H1 (cell line): Measurements from ENCODE around the gene CRADD. TPM values are rescaled to one million over a fixed set of nuclear protein-coding genes. Genes with fewer than 3 reads are reported as not detected.

Experiments used
- CTCF ChIA-PET: fragments of 300-600 bp; sonication (Branson Sonifier 250); formaldehyde crosslinking; loops from one replicate; lab custom pipeline; 2021; ENCODE audit not compliant: partially characterized antibody; lab: Charles Lee
- POLR2A ChIA-PET: fragments of 300-600 bp; sonication (Branson Sonifier 250); formaldehyde crosslinking; loops from one replicate; lab custom pipeline; 2021; ENCODE audit warnings: inconsistent platforms; ENCODE audit not compliant: partially characterized antibody; lab: Charles Lee
- DNase-seq, 2 experiments: peaks; one replicate each; pipeline versions ENCODE4 v3.0.0 to v3.0.0-alpha.2; 2010 to 2022; ENCODE audit warnings: low spot score in 2 of 2, low read depth in 1 of 2, mixed read lengths in 1 of 2
- FAIRE-seq: peaks from 2 replicates; lab custom pipeline; 2011; peaks lifted over from hg19 to GRCh38; lab: Jason Lieb, UNC
- H2AFZ ChIP-seq: 2 replicates; pipeline ENCODE4 v1.8.1; 2012; ENCODE audit warnings: low read length, inconsistent platforms
- H2AK5ac ChIP-seq: 2 replicates; pipeline ENCODE4 v1.6.1; 2013; ENCODE audit warnings: low read depth, low read length
- H2BK120ac ChIP-seq: replicated peaks from 2 replicates; pipeline ENCODE3; 2013; ENCODE audit warnings: low read depth, low read length, inconsistent platforms
- H2BK12ac ChIP-seq: 2 replicates; pipeline ENCODE4 v1.6.1; 2013; ENCODE audit warnings: low read depth, low read length
- H2BK15ac ChIP-seq: 2 replicates; pipeline ENCODE4 v1.6.1; 2013; ENCODE audit warnings: low read length
- H2BK20ac ChIP-seq: 2 replicates; pipeline ENCODE4 v1.6.1; 2013; ENCODE audit warnings: low read length
- H2BK5ac ChIP-seq: 2 replicates; pipeline ENCODE4 v1.6.1; 2013; ENCODE audit warnings: low read depth, low read length
- H3K14ac ChIP-seq: 2 replicates; pipeline ENCODE4 v1.6.1; 2013; ENCODE audit warnings: inconsistent platforms; ENCODE audit not compliant: insufficient read length
- H3K18ac ChIP-seq: 2 replicates; pipeline ENCODE4 v1.6.1; 2013; ENCODE audit warnings: low read length; ENCODE audit errors: extremely low read depth
- H3K23ac ChIP-seq: 2 replicates; pipeline ENCODE4 v1.6.1; 2013; ENCODE audit warnings: inconsistent platforms; ENCODE audit not compliant: insufficient read length
- H3K23me2 ChIP-seq: 2 replicates; pipeline ENCODE4 v1.6.1; 2013; ENCODE audit warnings: low read depth, low read length
- H3K27ac ChIP-seq: 2 replicates; pipeline ENCODE4 v1.6.1; 2011; ENCODE audit warnings: low read depth, low read length, inconsistent platforms
- H3K27me3 ChIP-seq, 4 experiments: replicated peaks in 1 of 4; 1 replicate in 1 of 4; 2 replicates in 3 of 4; pipeline versions ENCODE4 v1.6.1 to v1.8.1; 2011 to 2013; ENCODE audit warnings: low read length in 3 of 4, mild to moderate bottlenecking in 3 of 4, inconsistent platforms in 2 of 4, mixed read lengths in 2 of 4, moderate library complexity in 1 of 4; ENCODE audit not compliant: control insufficient read depth in 3 of 4, insufficient read depth in 3 of 4; ENCODE audit errors: extremely low read depth in 1 of 4
- H3K36me3 ChIP-seq, 4 experiments: 2 replicates each; pipeline versions ENCODE4 v1.6.1 to v1.8.1; 2011 to 2013; ENCODE audit warnings: mild to moderate bottlenecking in 4 of 4, low read length in 3 of 4, moderate library complexity in 2 of 4, control low read depth in 1 of 4, inconsistent platforms in 1 of 4; ENCODE audit not compliant: insufficient read depth in 4 of 4, control insufficient read depth in 2 of 4
- H3K4ac ChIP-seq: replicated peaks from 2 replicates; pipeline ENCODE3; 2013; ENCODE audit warnings: low read length, low read depth, mixed read lengths, inconsistent platforms; ENCODE audit not compliant: insufficient read length
- H3K4me1 ChIP-seq, 4 experiments: replicated peaks in 1 of 4; 1 replicate in 1 of 4; 2 replicates in 3 of 4; pipeline versions ENCODE4 v1.6.1 to v1.8.1; 2011 to 2013; ENCODE audit warnings: low read length in 3 of 4, inconsistent platforms in 2 of 4, mixed read lengths in 1 of 4; ENCODE audit not compliant: insufficient read depth in 4 of 4, control insufficient read depth in 3 of 4
- H3K4me2 ChIP-seq, 2 experiments: 2 replicates each; pipeline versions ENCODE4 v1.6.1 to v1.8.1; 2011 to 2013; ENCODE audit warnings: low read depth in 2 of 2, low read length in 2 of 2, control low read depth in 1 of 2, inconsistent platforms in 1 of 2, mild to moderate bottlenecking in 1 of 2; ENCODE audit not compliant: insufficient read depth in 1 of 2
- H3K4me3 ChIP-seq, 4 experiments: fragments of 200-600, 300-600 bp in 1 of 4; sonication (generic), shearing (Covaris generic), sonication (Bioruptor Twin) in 1 of 4; 2 replicates each; pipeline versions ENCODE4 v1.5.1 to v1.8.1; 2011 to 2016; ENCODE audit warnings: low read length in 4 of 4, low read depth in 3 of 4, control low read depth in 2 of 4, inconsistent platforms in 2 of 4, mild to moderate bottlenecking in 2 of 4, mixed read lengths in 1 of 4, moderate library complexity in 1 of 4; ENCODE audit not compliant: insufficient read depth in 2 of 4; ENCODE audit errors: extremely low read depth in 1 of 4
- H3K56ac ChIP-seq: replicated peaks from 2 replicates; pipeline ENCODE3; 2013; ENCODE audit warnings: low read depth, mild to moderate bottlenecking, mixed read lengths, low read length, inconsistent platforms; ENCODE audit not compliant: insufficient read length
- H3K79me1 ChIP-seq: 2 replicates; pipeline ENCODE4 v1.6.1; 2013; ENCODE audit warnings: low read depth, low read length, control low read depth
- H3K79me2 ChIP-seq, 2 experiments: 2 replicates each; pipeline versions ENCODE4 v1.6.1 to v1.8.1; 2012 to 2013; ENCODE audit warnings: low read length in 2 of 2, mild to moderate bottlenecking in 2 of 2, inconsistent platforms in 1 of 2; ENCODE audit not compliant: insufficient read depth in 2 of 2, control insufficient read depth in 1 of 2
- H3K9ac ChIP-seq, 4 experiments: replicated peaks in 1 of 4; 1 replicate in 1 of 4; 2 replicates in 3 of 4; pipeline versions ENCODE4 v1.6.1 to v1.8.1; 2011 to 2013; ENCODE audit warnings: low read depth in 3 of 4, low read length in 3 of 4, control low read depth in 2 of 4, mild to moderate bottlenecking in 2 of 4, moderate library complexity in 2 of 4, inconsistent platforms in 1 of 4; ENCODE audit errors: extremely low read depth in 1 of 4
- H3K9me3 ChIP-seq, 2 experiments: 2 replicates each; pipeline versions ENCODE4 v1.6.1 to v1.8.1; 2012 to 2013; ENCODE audit warnings: mild to moderate bottlenecking in 2 of 2, moderate library complexity in 2 of 2, control low read depth in 1 of 2, inconsistent platforms in 1 of 2, low read depth in 1 of 2, low read length in 1 of 2, mixed read lengths in 1 of 2; ENCODE audit not compliant: insufficient read depth in 2 of 2
- H4K20me1 ChIP-seq, 2 experiments: replicated peaks in 1 of 2; 2 replicates each; pipeline versions ENCODE3 to v1.8.1; 2011 to 2013; ENCODE audit warnings: inconsistent platforms in 2 of 2, low read length in 2 of 2, mild to moderate bottlenecking in 1 of 2; ENCODE audit not compliant: insufficient read depth in 2 of 2, control insufficient read depth in 1 of 2
- H4K5ac ChIP-seq: 2 replicates; pipeline ENCODE4 v1.6.1; 2013; ENCODE audit warnings: low read length, low read depth, mixed read lengths, inconsistent platforms; ENCODE audit not compliant: insufficient read length
- H4K8ac ChIP-seq: 2 replicates; pipeline ENCODE4 v1.8.0; 2013; ENCODE audit warnings: mild to moderate bottlenecking, moderate library complexity, low read length, inconsistent platforms; ENCODE audit not compliant: insufficient read depth; ENCODE audit errors: extremely low read depth
- H4K91ac ChIP-seq: replicated peaks from 2 replicates; pipeline ENCODE3; 2013; ENCODE audit warnings: low read length, mixed read lengths, inconsistent platforms; ENCODE audit not compliant: insufficient read length
- CHD2 ChIP-seq: IDR thresholded peaks from 2 replicates; pipeline ENCODE4 v1.6.1; 2012; ENCODE audit warnings: low read length, improper control_type of control experiment
- CREB1 ChIP-seq: IDR thresholded peaks from 2 replicates; pipeline ENCODE4 v1.6.1; 2012; ENCODE audit warnings: inconsistent platforms
- GTF2F1 ChIP-seq: IDR thresholded peaks from 2 replicates; pipeline ENCODE4 v1.6.1; 2012; ENCODE audit warnings: low read depth, low read length, improper control_type of control experiment, borderline replicate concordance
- HDAC6 ChIP-seq: IDR thresholded peaks from one replicate; pipeline ENCODE4 v1.7.1; 2012; ENCODE audit warnings: low read depth, mild to moderate bottlenecking, inconsistent platforms, low read length, moderate library complexity
- KDM4A ChIP-seq: IDR thresholded peaks from one replicate; pipeline ENCODE4 v1.7.1; 2012; ENCODE audit warnings: low read depth, mild to moderate bottlenecking, moderate library complexity, low read length, inconsistent platforms; ENCODE audit not compliant: severe bottlenecking
- MAFK ChIP-seq: IDR thresholded peaks from 2 replicates; pipeline ENCODE4 v1.6.1; 2012; ENCODE audit warnings: low read depth, mild to moderate bottlenecking, improper control_type of control experiment, low read length
- RAD21 ChIP-seq, 2 experiments: IDR thresholded peaks in 1 of 2; conservative IDR thresholded peaks in 1 of 2; 2 replicates each; pipeline ENCODE4 v1.6.1; 2011; ENCODE audit warnings: low read depth in 2 of 2, low read length in 2 of 2, improper control_type of control experiment in 1 of 2, inconsistent platforms in 1 of 2, mild to moderate bottlenecking in 1 of 2, moderate library complexity in 1 of 2
- SIX5 ChIP-seq: IDR thresholded peaks from 2 replicates; pipeline ENCODE4 v1.6.1; 2011; ENCODE audit warnings: mild to moderate bottlenecking, low read depth, low read length
- SP1 ChIP-seq: IDR thresholded peaks from 2 replicates; pipeline ENCODE4 v1.6.1; 2011; ENCODE audit warnings: low read depth, low read length
- TAF1 ChIP-seq: IDR thresholded peaks from 2 replicates; pipeline ENCODE4 v1.6.1; 2011; ENCODE audit warnings: mild to moderate bottlenecking, low read depth, low read length
- TBP ChIP-seq: IDR thresholded peaks from 2 replicates; pipeline ENCODE4 v1.6.1; 2011; ENCODE audit warnings: low read depth, low read length, improper control_type of control experiment
- WGBS, 2 experiments: shearing (Covaris generic) in 1 of 2; methylation state at CpG; one replicate each; pipeline versions ENCODE4 v1.1.6 to v1.1.7; 2013 to 2015; ENCODE audit warnings: low lambda C conversion rate in 2 of 2, mixed read lengths in 2 of 2, inconsistent platforms in 1 of 2, low coverage in 1 of 2, missing lambda C conversion rate in 1 of 2; ENCODE audit not compliant: insufficient replicate concordance in 2 of 2, insufficient coverage in 1 of 2, insufficient read length in 1 of 2; ENCODE audit errors: extremely low coverage in 1 of 2, missing lambda C conversion rate in 1 of 2; 5-methylcytosine and 5-hydroxymethylcytosine counted together
- polyA plus RNA-seq, 7 experiments: library from polyadenylated mRNA; depleted of rRNA in 3 of 7; stranded (reverse) in 5 of 7; unstranded in 2 of 7; fragments of >200 nt in 5 of 7; fragments of 200-250 nt in 2 of 7; gene quantifications; 1 replicate in 5 of 7; 2 replicates in 1 of 7; 4 replicates in 1 of 7; pipeline versions ENCODE4 v1.2.1 to v1.2.3, GENCODE V29; 2011 to 2013; ENCODE audit warnings: missing spikeins in 2 of 7, mixed read lengths in 2 of 7
- total RNA-seq: library from RNA; stranded (reverse); fragmentation: NEBNext Ultra II Directional; extraction: Animal tissue kit (Norgen Biotek cat#: 25700); gene quantifications from 2 replicates; pipeline ENCODE4 v1.2.1, GENCODE V29; 2021

The CRADD gene
- total and polyA plus RNA-seq, 2 of the 8 experiments (the other 6 are each of a cell fraction or from before 2014, with no cell fraction given), result 8.1 to 15.4 TPM

GRCh38 chr12:93808169-93808899 lies 131.2 kb downstream of the CRADD start:
- Histone ChIP-seq H2BK120ac (no peak overlapping the region), H3K9me3 (no peaks in the 10 kb centered on the region), H3K23me2 (no peaks in the 10 kb centered on the region), H3K18ac (no peak overlapping the region), H2AFZ (no peak overlapping the region), H3K4me2 (no peak overlapping the region), H4K91ac (no peak overlapping the region), H3K79me1 (no peaks in the 10 kb centered on the region; the same call in 1 of the 2 replicates), H4K20me1 (no peaks in the 10 kb centered on the region), H4K8ac (no peak overlapping the region), H3K56ac (no peak overlapping the region), H3K27me3 (no peaks in the 10 kb centered on the region), H2BK15ac (no peak overlapping the region), H3K9ac (no peak overlapping the region), H2BK12ac (no peak overlapping the region), H3K36me3 (no peaks in the 10 kb centered on the region), H4K5ac (no peak overlapping the region), H2BK20ac (no peak overlapping the region), H3K23ac (no peak overlapping the region), H3K79me2 (no peaks in the 10 kb centered on the region), H2AK5ac (no peak overlapping the region), H2BK5ac (no peak overlapping the region), H3K4ac (no peak overlapping the region), H3K4me1 (peaks cover 0 to 6% (median 3%) of the 10 kb centered on the region in 4 experiments; a peak in 4 of 7 replicates), H3K14ac (no peak overlapping the region), H3K27ac (no peak overlapping the region), H3K4me3 (no peak overlapping the region)
- TF ChIP-seq GTF2F1 (no peak), CREB1 (no peak), TAF1 (no peak), MAFK (no peak), TBP (no peak), CHD2 (no peak), KDM4A (no peak), HDAC6 (no peak), SIX5 (no peak), RAD21 (IDR thresholded peaks at IDR 0.05 in 1 of 2, conservative IDR thresholded peaks at IDR 0.05 in 1 of 2; ENCODE audit: low read depth in 2 of 2, low read length in 2 of 2) (no peak), SP1 (no peak)
- no peak for DNase-seq
- WGBS, 2 experiments, result 93% methylated on average over 6 of the region's 6 CpGs; no CpG with 5 or more reads in 1 of the 2 experiments
- ChIA-PET POLR2A (no interaction called here), CTCF (interaction anchor here (0.6 to 1.5 kb wide), 4 partner anchors 16 to 306 kb away, joined by 3 to 4 read pairs (median 4); no protein-coding TSS in a partner anchor)
- no peak for FAIRE-seq
